HL-60 (cell line): ENCODE measurements around the gene RND1.

Experiments
- CTCF ChIP-seq: IDR thresholded peaks from one replicate; pipeline ENCODE4 v1.5.1; 2011; ENCODE audit warnings: low read length, control low read depth, inconsistent platforms; ENCODE audit not compliant: insufficient read depth
- GABPA ChIP-seq: IDR thresholded peaks from 2 replicates; pipeline ENCODE4 v1.6.1; 2012; ENCODE audit warnings: low read depth
- SPI1 ChIP-seq: IDR thresholded peaks from 2 replicates; pipeline ENCODE4 v1.6.1; 2012; ENCODE audit warnings: low read depth, mild to moderate bottlenecking, borderline replicate concordance

DNA sequence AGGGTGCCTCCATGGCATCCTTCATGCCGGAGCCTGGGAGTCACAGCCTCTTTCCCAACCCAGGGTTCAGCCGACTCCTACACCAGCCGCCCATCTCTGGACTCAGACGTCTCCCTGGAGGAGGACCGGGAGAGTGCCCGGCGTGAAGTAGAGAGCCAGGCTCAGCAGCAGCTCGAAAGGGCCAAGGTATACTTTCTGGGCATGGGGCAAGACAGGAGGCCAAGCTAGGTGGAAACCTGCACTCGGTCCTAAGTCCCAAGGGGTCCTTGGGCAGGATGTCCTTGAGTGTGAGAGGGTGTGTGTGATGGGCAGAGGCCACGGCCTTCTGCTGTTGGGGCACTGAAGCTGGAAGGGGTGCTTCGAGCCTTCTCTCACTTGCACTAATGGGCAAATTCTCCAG is 42.4 kb downstream of the RND1 start:
- TF ChIP-seq GABPA = no peak
- no peak for TF ChIP-seq CTCF
- TF ChIP-seq SPI1 = no peak
